ENCODE measurements around the gene PRH1.

DNA sequence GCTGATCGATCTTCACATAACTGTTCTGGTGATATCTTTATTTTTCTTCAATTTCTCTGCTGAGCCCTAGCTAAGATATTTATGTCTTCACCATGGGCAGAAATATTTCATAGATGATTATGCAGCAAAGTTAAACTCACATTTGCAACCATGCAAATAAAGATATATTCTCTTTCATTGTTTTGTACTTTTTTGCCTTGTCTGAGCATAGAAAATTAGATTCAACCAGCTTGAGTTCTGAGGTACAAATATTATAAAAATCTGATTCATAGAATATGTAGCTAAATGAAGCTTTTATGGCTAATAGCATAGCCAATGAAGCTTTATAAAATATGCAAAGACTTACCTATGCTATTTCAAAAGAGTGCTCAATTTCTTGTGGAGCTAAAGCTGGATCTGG lies 25.4 kb upstream of the PRH1 start, which contains the start of gene TAS2R13:
- TF ChIP-seq, protein P1, sequence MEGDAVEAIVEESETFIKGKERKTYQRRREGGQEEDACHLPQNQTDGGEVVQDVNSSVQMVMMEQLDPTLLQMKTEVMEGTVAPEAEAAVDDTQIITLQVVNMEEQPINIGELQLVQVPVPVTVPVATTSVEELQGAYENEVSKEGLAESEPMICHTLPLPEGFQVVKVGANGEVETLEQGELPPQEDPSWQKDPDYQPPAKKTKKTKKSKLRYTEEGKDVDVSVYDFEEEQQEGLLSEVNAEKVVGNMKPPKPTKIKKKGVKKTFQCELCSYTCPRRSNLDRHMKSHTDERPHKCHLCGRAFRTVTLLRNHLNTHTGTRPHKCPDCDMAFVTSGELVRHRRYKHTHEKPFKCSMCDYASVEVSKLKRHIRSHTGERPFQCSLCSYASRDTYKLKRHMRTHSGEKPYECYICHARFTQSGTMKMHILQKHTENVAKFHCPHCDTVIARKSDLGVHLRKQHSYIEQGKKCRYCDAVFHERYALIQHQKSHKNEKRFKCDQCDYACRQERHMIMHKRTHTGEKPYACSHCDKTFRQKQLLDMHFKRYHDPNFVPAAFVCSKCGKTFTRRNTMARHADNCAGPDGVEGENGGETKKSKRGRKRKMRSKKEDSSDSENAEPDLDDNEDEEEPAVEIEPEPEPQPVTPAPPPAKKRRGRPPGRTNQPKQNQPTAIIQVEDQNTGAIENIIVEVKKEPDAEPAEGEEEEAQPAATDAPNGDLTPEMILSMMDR (IDR thresholded peaks at IDR 0.05; ENCODE audit: borderline replicate concordance, extremely low read depth, low read length, poor library complexity, severe bottlenecking), result no peak
- TF ChIP-seq EZH2 (IDR thresholded peaks at IDR 0.05; ENCODE audit: borderline replicate concordance, low read depth, low read length, severe bottlenecking), result no peak
